Stimulated activated CD4-positive, alpha-beta T cell treated with anti-CD3 and anti-CD28 coated beads, Interleukin-4, amount 100 ng/mL, for 4 hours (primary cell): Measurements from ENCODE around the gene STRN4.
"Not testable (repeated sequence)": the region's sequence is repeated elsewhere in the genome, so short reads cannot be mapped to it uniquely, and the experiment has no call there.

Experiments used
- DNase-seq, 2 experiments: peaks; one replicate each; pipeline ENCODE4 v3.0.0-alpha.2; 2020

Gene STRN4

GRCh38 chr19:46746281-46747057, at the start of gene STRN4:
STRN4 (minus strand) TSS chr19:46746450; CDS start chr19:46746430, 20 bp downstream.
- DNase-seq: peak; percentile 50 to 65

- peak in 1 of 2 experiments; percentile 17 for DNase-seq
Observed at GRCh38 chr19:46791944-46792343, 45.7 kb upstream of the STRN4 start.

GRCh38 chr19:46789371-46789770, 43.1 kb upstream of the STRN4 start:
- no peak for DNase-seq

- DNase-seq: no peak
Observed at GRCh38 chr19:46788968-46789338, 42.7 kb upstream of the STRN4 start.

- DNase-seq: peak; percentile 99
Observed at GRCh38 chr19:46788262-46788967, 42.2 kb upstream of the STRN4 start, which contains the start of gene SLC1A5. SLC1A5 (minus strand) TSS chr19:46788594; CDS start chr19:46787965, 629 bp downstream.

GRCh38 chr19:46787331-46788261, 41.3 kb upstream of the STRN4 start:
- peak; percentile 15 to 46 for DNase-seq

- no peak for DNase-seq
Observed at GRCh38 chr19:46787040-46787330, 40.7 kb upstream of the STRN4 start.

- peak; percentile 69 to 92 for DNase-seq
Observed at GRCh38 chr19:46786236-46787039, 40.2 kb upstream of the STRN4 start.

GRCh38 chr19:46785980-46786235, 39.7 kb upstream of the STRN4 start:
- DNase-seq: no peak

GRCh38 chr19:46785054-46785979, 39.1 kb upstream of the STRN4 start:
- no peak for DNase-seq

GRCh38 chr19:46784262-46785053, 38.2 kb upstream of the STRN4 start:
- peak; percentile 57 to 65 for DNase-seq

GRCh38 chr19:46783670-46784069, 37.4 kb upstream of the STRN4 start:
- no peak for DNase-seq

- DNase-seq: no peak
Observed at GRCh38 chr19:46782355-46783019, 36.2 kb upstream of the STRN4 start.

- not testable (repeated sequence) for DNase-seq
Observed at GRCh38 chr19:46777956-46778645, 31.9 kb upstream of the STRN4 start.

GRCh38 chr19:46776927-46777911, 31.0 kb upstream of the STRN4 start:
- peak in 1 of 2 experiments; percentile 4 for DNase-seq

GRCh38 chr19:46775642-46776258, 29.5 kb upstream of the STRN4 start:
- DNase-seq: no peak

GRCh38 chr19:46773018-46773399, 26.8 kb upstream of the STRN4 start:
- DNase-seq: no peak
